GM18517 (cell line): ENCODE measurements around the gene GOLGA6L10.
"Not testable (repeated sequence)": the region's sequence is repeated elsewhere in the genome, so short reads cannot be mapped to it uniquely, and the experiment has no call there.

Source experiments
- ATAC-seq: cut with Tn5 transposase; IDR thresholded peaks from one replicate; pipeline ENCODE4 v1.9.1; 2021; ENCODE audit warnings: mild to moderate bottlenecking, moderate library complexity; ENCODE audit not compliant: unreplicated experiment

The GOLGA6L10 gene

DNA sequence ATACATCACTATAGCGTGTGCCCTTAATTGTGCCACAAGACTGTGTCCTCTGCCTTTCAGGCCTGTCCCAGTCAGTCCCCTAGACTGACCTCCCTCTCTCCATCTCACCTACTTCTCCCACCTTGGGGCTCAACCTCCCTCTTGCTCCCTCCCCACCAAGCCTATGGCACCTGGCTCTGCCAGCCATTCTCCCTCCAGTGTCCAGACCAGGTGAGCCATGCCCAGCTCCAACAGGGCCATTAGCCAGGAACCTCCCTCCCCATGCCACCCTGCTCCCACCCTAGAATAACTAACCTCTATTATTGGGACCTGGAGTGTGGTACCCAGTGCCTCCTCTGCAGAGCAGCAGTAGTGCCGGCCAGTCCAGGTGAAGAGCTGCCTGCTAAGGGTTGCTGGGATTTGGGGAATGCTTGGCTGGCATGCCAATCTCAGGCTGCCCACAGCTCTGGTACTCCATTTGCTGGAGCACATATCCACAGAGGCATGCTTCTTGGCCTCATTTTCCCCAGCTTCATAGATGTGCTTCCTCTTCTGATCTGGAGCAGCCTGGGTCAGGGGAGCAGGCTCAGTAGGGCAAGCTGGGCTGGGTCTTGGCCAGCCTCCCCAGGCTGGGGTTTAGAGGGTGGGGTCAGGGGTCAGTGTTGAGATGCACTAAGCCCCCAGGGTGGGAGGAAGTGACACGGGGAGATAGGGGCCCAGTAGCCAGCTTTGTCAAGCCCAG is 47.8 kb downstream of the GOLGA6L10 start:
- ATAC-seq, result no peak

DNA sequence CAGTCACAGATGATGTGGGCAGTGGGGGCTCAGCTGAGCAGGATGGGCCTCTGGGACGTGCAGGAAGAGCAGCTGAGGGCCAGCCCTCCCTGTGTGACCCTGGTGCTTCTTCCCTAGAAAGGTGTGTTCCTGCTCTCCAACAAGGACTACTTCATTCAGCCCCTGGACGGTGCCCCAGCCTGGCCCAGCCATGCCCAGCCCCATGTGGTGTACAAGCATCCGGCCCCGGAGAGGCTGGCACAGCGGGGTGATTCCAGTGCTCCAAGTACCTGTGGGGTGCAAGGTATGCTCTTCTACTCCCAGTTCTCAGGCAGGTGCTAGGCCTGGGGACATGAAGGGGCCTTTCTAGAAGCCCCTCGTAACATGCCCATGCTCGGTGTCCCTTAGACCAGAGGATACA is 48.4 kb downstream of the GOLGA6L10 start:
- ATAC-seq, result no peak

- not testable (repeated sequence) for ATAC-seq
Observed at GRCh38 chr15:82300326-82300725, 48.9 kb downstream of the GOLGA6L10 start.

- ATAC-seq, result not testable (repeated sequence)
Observed at GRCh38 chr15:82299511-82299914, 49.8 kb downstream of the GOLGA6L10 start.

GRCh38 chr15:82298520-82298919 is 50.8 kb downstream of the GOLGA6L10 start:
- no peak for ATAC-seq

GRCh38 chr15:82298032-82298431 is 51.2 kb downstream of the GOLGA6L10 start:
- no peak for ATAC-seq

- ATAC-seq, result no peak
Observed at GRCh38 chr15:82297546-82297945, 51.7 kb downstream of the GOLGA6L10 start.

DNA sequence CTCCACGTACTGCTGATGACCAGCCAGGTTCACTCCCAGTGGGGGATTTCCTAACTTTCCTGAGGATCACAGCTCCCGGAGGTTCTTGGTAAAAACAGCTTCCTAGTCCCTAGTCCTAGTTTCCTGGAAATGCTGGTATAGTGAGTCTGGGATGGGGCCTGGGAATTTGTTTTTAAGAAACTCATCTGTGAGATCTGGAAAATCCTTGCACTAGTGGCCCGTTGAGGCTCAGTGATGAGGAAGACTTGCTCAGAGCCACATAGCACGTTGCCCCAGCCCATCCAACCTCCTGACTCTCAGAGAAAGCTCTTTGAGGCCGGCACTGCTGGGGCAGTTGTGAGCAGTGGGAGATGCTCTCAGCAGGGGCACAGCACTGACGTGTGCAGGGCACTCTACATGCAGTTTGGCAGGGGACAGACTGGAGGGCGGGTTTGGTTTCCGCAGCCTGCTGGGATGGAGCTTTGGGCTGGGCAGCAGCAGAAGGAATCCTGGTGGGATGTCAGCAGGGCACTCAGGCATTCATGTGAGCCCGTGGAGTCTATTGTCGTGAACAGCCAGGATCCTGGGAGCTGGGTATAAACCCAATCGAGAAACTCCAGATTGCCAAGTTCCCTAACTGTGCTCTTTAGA is 55.1 kb downstream of the GOLGA6L10 start:
- no peak for ATAC-seq

DNA sequence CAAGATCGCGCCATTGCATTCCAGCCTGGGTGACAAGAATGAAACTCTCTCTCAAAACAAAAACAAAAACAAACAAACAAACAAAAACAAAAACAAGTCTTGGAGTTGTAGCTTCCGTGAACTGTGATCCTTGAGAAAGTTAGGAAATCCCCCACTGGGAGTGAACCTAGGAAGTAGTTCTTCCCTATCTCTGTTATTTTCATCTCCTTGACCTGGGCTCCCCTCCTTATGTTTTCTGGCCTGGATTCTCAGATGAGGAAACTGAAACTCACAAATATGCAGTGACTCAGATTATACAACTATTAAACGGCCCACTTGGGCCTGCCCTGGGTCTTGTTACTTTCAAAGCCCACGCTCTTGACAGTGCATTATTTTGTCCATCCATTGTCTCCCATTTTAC is 57.0 kb downstream of the GOLGA6L10 start:
- no peak for ATAC-seq
